SKM-1 treated with dmso at 0.1 percent for 144 hours (cell line): ENCODE measurements around the gene ROR1.

Source experiments
- DNase-seq: peaks from one replicate; lab custom pipeline; 2025; ENCODE audit not compliant: unreplicated experiment; lab: John Stamatoyannopoulos, UW

The ROR1 gene

DNA sequence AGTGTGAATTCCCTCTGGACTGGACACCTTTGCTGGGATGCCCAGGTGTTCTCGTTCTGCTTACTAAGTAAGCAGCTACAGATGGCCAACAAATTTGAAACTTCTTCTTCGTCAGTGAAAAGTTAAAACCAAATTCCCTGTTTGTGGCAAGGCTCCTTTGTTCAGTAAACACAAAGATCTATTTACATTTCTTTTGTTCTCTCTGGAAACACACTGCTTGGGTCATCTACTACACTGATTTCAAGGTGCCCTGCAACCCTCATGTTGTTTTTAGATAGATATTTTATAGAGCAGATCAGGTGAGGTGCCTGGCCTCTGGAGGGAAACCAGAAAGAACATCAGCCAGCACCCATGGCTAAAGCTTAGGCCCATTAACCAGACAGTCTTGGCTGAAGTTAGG, 272.4 kb downstream of the ROR1 start:
- DNase-seq = no peak

- no peak for DNase-seq
Observed at GRCh38 chr1:64046891-64047290, 273.1 kb downstream of the ROR1 start.

DNA sequence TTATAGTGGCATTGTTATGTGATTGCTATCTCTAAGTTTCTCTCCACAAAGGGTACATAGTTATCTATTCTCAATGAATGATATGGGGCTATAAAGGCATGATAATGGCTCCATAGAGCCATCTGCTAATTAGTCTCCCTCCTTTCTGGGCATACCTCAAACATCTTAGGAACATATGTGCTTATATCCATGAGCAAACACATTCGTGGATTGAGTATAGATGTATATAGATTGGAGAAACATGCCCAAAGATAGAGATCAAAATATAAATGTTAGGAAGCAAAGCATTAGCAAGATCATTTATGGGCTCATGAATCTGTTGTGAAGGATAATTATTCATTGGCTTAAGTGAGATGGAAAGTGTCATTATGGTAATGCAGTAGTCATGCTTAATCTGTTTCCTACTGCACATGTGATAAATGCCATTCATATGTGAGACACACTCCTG, 273.8 kb downstream of the ROR1 start:
- DNase-seq = no peak

- no peak for DNase-seq
Observed at GRCh38 chr1:64049900-64050540, 276.2 kb downstream of the ROR1 start.

- DNase-seq = no peak
Observed at GRCh38 chr1:64050601-64051000, 276.8 kb downstream of the ROR1 start.

GRCh38 chr1:64051796-64052195, 278.0 kb downstream of the ROR1 start:
- no peak for DNase-seq

DNA sequence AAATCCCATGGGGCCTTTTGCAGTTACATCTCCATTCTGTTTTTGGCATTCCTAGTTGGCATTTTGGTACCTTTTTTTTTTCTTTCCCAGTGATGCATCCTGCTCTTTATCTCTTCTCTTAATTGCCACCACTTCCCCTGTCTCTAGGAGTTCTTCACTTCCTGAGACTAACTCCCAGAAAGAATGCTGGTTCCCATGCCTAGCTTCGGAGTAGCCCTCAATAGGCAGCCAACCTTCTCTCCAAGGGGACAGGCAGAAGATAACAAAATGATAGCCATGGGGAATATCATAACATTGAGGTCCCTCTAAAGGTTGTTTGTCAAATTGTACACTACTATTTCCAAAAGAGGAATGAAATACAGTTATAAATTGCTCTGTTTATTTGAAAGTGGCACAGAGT, 279.0 kb downstream of the ROR1 start:
- no peak for DNase-seq

DNA sequence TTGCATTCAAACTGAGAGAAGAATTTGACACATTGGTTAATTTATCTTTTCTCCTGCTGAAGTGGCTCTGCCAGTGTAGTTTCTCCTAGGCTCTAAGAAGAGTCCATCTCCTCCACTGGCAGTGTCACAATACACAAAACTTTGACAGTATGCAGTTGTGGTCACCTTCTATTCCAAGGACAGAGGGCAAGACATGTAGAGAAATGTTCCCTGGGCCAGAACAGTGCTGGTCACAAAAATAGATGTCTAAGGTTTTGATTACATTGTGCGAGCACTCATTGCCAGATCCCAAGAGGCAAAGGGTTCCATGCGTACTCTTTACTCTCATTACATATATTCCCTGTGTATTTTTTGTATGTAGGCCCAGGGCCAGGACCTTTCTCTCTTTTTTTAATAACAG, 281.5 kb downstream of the ROR1 start:
- no peak for DNase-seq

DNA sequence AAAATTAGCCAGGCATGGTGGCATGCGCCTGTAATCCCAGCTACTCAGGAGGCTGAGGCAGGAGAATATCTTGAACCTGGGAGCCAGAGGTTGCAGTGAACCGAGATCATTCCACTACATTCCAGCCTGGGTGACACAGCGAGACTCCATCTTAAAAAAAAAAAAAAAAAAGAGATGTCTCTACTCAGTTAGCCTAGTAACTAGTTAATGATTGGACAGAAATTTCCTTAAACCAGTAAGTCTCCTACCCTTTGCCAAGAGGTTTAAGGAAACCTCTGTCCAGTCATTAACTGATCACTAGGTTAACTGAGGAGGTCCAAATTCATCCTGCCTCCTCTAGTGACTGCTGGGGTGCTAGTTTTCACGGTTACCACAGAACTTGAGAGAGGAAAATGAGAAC, 285.7 kb downstream of the ROR1 start:
- no peak for DNase-seq

DNA sequence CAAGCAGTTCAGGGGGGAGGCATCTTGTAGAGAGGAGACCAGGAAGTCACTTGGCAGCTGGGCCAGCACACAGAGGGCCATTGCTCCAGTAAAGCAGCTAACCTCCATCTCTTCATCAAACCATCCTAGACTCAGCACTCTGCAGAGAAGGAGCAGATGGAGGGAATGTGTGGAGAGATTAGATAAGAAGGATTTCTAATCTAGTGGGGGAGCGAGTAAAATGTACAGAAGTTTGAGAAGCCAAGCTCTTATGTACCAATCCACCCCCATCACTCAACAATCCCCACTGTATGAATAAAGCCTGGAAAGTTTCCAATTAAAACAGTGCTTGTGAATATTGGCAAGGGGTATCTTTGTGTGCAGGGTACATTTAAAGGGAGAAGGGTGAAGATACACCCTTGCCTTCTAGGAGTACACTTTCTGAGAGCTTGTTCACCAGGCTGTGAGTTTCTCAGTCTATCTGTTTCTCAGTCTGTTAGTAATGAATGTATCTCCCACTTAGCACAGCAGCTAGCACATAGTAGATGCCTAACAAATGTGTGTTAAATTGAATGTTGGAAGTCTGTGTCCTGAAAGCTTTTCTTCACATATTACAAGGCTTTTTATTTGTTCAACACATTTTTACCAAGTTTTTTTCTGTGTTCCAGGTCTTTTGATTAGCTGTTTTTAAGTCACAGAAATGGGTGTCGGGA, 286.9 kb downstream of the ROR1 start:
- DNase-seq = no peak

DNA sequence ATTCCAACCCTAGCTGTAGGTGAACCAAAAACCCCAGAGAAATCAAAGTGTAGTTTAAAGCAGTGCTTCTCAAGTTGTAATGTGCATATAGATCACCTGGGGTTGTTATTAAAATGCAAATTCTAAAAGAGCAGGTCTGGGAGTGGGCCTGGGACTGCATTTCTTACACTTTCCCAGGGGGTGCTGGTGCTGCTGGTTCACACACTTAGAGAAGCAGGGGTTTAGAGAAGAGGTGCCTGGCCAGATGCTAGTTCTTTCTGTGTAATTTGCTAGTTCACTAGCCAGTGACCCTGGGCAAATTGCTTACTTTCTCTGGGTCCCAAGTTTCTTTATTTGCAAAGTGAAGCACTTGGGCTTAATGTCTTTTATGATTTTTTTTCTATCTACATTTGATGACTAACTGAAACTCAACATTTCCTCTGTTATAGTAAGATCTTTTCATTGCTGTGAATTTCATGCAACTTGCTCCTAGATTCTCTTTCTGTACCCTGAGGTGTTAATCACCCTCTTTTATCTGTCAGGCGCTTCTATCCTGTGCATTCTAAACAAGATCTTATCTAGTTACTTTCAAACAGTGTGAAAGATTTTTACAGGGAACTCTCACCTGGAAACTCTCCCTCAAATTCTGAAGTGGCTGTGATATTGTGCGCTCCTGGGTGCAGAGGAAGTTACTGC, 287.8 kb downstream of the ROR1 start:
- no peak for DNase-seq

- DNase-seq = no peak
Observed at GRCh38 chr1:64062529-64062928, 288.7 kb downstream of the ROR1 start.

DNA sequence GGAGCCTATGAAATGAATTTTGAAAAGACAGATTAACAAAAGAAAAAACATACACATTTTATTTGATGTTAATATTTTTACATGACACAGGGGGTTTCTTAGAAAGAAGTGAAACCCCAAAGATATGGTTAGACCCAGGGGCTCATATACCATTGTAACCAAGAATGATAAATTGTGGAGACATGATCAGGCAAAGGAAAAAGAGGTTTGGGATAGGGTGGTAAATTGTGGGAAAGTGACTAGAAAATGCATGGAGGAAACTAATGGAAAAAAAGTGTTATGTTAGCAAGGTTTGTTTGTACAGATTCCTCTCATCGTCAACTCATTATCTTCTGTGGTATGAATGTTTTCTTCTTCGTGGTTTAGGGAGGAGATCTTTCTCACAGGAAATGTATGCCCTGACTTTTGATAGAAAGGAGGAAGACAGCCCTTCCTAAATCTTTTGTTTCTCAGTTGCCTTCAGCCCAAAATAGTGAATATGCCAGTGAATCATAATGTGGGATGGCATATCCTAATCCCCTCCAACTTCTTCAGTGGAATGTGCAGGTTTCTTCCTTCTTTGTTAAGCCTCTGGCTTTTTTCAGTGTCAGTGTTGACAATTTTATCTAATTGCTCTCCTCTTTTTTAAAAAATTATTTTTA, 289.2 kb downstream of the ROR1 start:
- DNase-seq = no peak

- DNase-seq = no peak
Observed at GRCh38 chr1:64065571-64065970, 291.8 kb downstream of the ROR1 start.

DNA sequence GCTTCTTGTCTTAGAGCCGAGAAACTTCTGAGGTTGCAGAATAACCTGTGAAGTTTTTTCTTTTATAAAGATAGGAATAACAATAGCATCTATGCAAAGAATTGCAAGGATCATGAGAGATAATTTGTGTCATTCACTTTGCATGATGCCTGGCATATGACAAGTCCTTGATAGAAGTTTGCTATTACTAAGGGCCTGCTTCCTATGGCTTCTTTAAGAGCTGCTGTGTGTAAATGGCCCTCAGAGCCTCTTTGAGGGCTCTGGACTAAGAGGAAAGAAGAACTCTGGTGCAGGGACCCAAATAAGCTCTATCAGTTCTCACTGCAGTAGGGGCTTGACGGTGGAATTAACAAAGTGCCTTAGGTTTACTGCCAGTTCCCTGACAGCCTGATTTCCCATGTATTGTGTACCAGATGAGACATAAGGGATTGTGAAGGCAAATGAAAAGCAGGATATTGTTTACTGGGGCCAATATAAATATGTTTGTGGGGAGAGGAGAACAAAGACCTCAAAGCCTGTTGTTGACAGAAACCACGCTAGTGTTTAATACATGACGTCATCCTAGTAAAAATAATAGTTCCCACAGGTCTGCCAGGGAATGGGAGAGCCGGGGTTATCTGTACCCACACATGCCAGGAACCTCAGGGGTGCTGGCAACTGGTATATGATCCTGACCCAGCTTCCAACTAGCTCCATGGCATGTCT, 298.4 kb downstream of the ROR1 start:
- DNase-seq = no peak

GRCh38 chr1:64073705-64074104, 299.9 kb downstream of the ROR1 start:
- DNase-seq = no peak

DNA sequence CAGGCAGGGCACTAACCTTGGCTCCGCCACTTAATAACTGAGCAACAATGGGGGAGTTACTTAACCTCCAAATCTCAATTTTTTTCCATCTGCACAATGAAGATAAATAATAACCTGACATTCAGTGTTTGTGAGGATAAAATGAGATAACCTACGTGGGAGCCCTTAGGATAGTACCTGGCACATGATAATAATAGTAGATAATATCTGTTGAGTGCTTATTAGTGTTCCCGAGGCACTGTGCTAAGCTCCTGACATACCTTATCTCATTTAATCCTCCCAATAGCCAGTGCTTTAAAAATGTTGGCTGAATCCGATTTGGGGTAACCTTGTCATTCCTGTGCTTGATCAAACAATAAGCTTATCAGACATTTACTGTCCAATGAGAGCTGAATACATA, 300.9 kb downstream of the ROR1 start:
- no peak for DNase-seq

- DNase-seq = no peak
Observed at GRCh38 chr1:64077281-64077940, 303.6 kb downstream of the ROR1 start.

- DNase-seq = no peak
Observed at GRCh38 chr1:64080941-64081562, 307.2 kb downstream of the ROR1 start.

DNA sequence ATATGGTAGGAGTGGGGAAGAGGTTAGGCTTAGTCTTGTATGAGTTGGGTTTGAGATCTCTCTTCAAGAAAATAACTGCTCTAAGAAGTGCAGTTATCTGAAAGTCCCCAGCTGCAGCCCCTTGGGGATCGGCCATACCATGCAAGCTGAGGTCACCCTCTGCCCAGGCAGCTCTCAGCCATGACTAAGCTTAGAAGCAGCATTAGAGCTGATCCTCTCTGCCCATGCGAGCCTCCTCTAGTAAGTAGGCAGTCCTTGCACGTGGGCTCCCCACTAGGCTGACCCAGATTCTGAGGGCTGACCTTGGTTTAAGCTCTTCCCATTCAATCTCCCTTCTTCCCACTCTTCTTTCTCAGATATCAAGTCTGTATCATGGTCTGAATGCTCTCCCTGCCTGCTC, 308.6 kb downstream of the ROR1 start:
- DNase-seq = no peak
